GM18526 (cell line): Measurements from ENCODE around the gene TK1.
A peak's percentile ranks its signal among the peaks of the same experiment; 100 is the strongest.

ENCODE experiments used
- POLR2A ChIP-seq: IDR thresholded peaks from 3 replicates; pipeline ENCODE4 v1.6.1; 2011; ENCODE audit not compliant: insufficient read length; ENCODE audit errors: extremely low read depth

The TK1 gene

GRCh38 chr17:78137392-78138203, 49.3 kb downstream of the TK1 start:
- TF ChIP-seq POLR2A, result no peak

- TF ChIP-seq POLR2A, result no peak
Observed at GRCh38 chr17:78135858-78136500, 50.9 kb downstream of the TK1 start.

- TF ChIP-seq POLR2A, result no peak
Observed at GRCh38 chr17:78134899-78135385, 51.9 kb downstream of the TK1 start.

DNA sequence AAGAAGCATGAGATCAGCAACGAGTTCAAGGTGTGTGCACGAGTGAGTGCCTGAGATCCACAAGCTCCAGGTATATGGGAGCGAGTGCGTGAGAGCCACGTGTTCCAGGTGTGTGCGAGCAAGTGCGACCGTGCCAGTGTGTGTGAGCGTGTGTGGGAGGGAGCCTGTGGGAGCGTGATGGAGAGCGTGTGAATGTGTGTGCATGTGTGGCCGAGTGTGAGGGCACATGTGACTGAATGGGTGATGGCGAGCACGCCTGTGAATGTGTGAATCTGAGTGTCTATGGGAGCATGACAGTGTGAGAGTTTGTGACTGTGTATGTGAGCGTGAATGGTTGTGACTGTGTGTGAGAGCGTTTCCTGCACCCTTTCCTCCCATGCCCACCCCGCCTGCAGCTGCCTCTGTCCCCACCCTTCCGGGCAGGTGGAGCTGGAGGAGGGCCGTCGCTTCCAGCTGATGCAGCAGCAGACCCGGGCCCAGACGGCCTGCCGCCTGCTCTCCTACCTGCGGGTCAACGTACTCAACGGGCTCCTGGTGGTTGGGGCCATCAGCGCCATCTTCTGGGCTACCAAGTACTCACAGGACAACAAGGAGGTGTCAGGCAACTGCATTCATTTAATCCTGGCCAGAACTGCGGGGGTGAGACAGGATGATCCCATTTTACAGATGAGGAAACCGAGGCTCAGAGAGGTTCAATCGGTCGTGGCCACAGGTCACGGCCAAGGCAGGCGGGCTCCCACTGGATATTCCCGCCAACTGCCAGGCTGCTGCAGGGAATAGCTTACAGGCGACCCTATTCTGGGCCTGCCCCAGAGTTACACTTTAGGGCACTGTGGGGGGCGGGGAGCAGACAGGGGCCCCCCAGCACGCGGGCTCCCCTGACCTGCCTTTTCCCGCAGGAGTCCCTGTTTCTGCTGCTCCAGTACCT, 52.6 kb downstream of the TK1 start:
- TF ChIP-seq POLR2A, result no peak

GRCh38 chr17:78133179-78133951, 53.5 kb downstream of the TK1 start:
- TF ChIP-seq POLR2A, result no peak

DNA sequence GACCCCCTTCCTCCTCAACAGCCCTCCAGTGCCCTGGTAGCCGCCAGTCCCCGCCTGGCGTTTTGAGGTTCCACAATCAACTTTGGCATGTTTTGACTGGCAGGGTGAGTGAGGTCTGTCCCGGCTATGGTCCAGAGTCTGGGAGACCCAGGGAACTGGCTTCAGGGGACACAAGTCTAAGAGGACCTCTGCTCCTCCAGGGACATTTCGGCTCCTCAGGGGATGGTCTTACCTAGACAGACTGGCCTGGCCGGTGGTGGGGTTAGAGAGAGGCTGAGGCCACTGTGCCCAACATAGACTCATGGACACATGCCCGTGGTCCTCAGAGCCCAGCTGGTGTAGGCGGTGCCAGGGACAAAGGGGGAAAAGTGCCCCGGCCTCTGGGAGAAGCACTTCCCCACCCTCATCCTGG, 54.1 kb downstream of the TK1 start:
- TF ChIP-seq POLR2A, result no peak

- peak; percentile 65 for TF ChIP-seq POLR2A
Observed at GRCh38 chr17:78132084-78132676, 54.7 kb downstream of the TK1 start.

- TF ChIP-seq POLR2A, result no peak
Observed at GRCh38 chr17:78131172-78132083, 55.4 kb downstream of the TK1 start.

- TF ChIP-seq POLR2A, result peak; percentile 88
Observed at GRCh38 chr17:78130437-78131101, 56.3 kb downstream of the TK1 start, which contains the start of gene TMC8. TSS of gene TMC8 (plus strand) at chr17:78130771. CDS start at chr17:78131589, 818 bp downstream.

GRCh38 chr17:78130090-78130436, 56.8 kb downstream of the TK1 start:
- no peak for TF ChIP-seq POLR2A

GRCh38 chr17:78129351-78130089, 57.3 kb downstream of the TK1 start:
- no peak for TF ChIP-seq POLR2A
